ENCODE measurements around the gene CARMIL3.

CARMIL3 gene

DNA sequence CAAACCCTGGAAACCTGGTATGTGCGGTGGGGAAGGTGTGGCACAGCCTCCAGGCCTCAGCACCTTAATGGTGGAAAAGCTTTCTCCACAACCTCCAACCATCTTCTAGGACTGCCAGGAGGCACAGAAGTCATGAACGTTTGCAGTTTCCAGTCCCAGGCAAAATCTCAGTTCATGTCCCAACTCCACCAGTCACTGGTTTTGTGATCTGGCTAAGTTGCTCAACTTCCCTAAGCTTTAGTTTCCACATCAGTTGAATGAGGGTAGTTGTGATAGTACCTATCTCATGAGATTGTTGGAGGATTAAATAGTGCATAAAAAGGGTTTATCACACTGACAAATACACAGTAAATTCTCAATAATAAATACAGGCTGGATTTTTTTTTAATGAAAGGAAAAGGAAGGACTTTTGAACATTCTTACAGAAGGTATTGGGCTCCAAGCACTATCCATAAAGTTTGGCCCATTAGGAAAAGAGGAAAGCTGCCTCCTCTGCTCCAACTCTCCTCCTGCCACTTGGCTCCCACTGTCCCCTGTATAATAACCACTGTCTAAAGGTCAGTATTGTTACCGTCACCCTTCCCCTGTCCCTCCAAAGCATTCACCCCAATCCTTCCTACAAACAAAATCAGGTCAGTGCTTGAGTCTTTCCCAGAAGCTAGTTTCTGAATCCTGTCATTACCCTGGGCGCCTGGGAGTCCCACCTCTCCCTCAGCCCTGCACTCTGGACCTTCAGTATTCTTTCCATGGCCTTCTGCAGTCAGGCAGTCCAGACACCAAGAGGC is 48.6 kb downstream of the CARMIL3 start:
- Histone ChIP-seq H3K36me3 (replicated peaks; ENCODE audit: insufficient read depth, low read length) (no peaks in the 10 kb centered on the region), H3K79me2 (ENCODE audit: low read length) (no peaks in the 10 kb centered on the region), H4K20me1 (ENCODE audit: insufficient read depth, low read length) (no peaks in the 10 kb centered on the region), H3K27ac (ENCODE audit: low read length) (no peak overlapping the region), H3K4me1 (ENCODE audit: low read length) (no peaks in the 10 kb centered on the region), H3K9ac (ENCODE audit: low read length) (no peak overlapping the region), H3F3A (ENCODE audit: insufficient read depth, low read length) (no peaks in the 10 kb centered on the region), H3K9me3 (replicated peaks; ENCODE audit: insufficient read depth, low read length) (no peaks in the 10 kb centered on the region), H3K4me3 (ENCODE audit: low read length) (no peak overlapping the region), H3K9me2 (replicated peaks; ENCODE audit: insufficient read depth, low read length) (no peaks in the 10 kb centered on the region), H3K4me2 (ENCODE audit: low read depth, low read length) (no peak overlapping the region), H2AFZ (ENCODE audit: low read length) (no peak overlapping the region), H3K27me3 (replicated peaks; ENCODE audit: insufficient read depth, low read length) (no peaks in the 10 kb centered on the region)
- no peak for DNase-seq
- TF ChIP-seq EZH2phosphoT487 (IDR thresholded peaks at IDR 0.05; ENCODE audit: low read length) = no peak
- TF ChIP-seq EZH2 (optimal IDR thresholded peaks at IDR 0.05; ENCODE audit: low read depth, low read length) = no peak
- TF ChIP-seq, protein P1, sequence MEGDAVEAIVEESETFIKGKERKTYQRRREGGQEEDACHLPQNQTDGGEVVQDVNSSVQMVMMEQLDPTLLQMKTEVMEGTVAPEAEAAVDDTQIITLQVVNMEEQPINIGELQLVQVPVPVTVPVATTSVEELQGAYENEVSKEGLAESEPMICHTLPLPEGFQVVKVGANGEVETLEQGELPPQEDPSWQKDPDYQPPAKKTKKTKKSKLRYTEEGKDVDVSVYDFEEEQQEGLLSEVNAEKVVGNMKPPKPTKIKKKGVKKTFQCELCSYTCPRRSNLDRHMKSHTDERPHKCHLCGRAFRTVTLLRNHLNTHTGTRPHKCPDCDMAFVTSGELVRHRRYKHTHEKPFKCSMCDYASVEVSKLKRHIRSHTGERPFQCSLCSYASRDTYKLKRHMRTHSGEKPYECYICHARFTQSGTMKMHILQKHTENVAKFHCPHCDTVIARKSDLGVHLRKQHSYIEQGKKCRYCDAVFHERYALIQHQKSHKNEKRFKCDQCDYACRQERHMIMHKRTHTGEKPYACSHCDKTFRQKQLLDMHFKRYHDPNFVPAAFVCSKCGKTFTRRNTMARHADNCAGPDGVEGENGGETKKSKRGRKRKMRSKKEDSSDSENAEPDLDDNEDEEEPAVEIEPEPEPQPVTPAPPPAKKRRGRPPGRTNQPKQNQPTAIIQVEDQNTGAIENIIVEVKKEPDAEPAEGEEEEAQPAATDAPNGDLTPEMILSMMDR (IDR thresholded peaks at IDR 0.05; ENCODE audit: low read length) = no peak

DNA sequence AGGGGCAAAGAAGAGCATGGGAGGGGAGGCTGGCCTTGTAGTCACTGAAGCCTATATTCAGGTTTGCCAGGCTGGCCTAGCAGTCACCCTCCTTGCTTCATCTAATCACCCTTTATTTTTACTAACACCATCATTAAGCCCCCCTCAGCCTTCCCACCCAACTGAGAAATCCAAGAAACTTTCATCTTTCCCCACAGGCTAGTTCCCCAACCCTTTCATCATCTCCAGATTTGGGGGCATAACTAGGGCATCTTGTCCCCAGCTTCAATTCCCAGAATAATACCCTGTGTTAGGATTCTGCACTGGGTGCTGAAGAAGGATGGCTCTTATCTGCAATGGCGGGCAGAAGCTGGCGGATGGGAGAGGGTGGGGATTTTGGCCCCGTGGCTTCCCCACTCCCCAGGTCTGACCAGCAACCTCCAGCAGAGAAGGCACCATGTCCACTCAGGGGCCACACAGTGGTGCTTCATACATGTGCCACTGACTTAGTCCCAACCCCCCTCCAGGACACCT is 49.2 kb downstream of the CARMIL3 start:
- no peak overlapping the region for H2AFZ ChIP-seq (ENCODE audit: low read length)
- H4K20me1 ChIP-seq (ENCODE audit: insufficient read depth, low read length) = no peaks in the 10 kb centered on the region
- no peak overlapping the region for H3K4me3 ChIP-seq (ENCODE audit: low read length)
- H3K4me1 ChIP-seq (ENCODE audit: low read length) = no peaks in the 10 kb centered on the region
- no peak overlapping the region for H3K9ac ChIP-seq (ENCODE audit: low read length)
- H3F3A ChIP-seq (ENCODE audit: insufficient read depth, low read length) = no peaks in the 10 kb centered on the region
- no peaks in the 10 kb centered on the region for H3K9me2 ChIP-seq (replicated peaks; ENCODE audit: insufficient read depth, low read length)
- no peaks in the 10 kb centered on the region for H3K36me3 ChIP-seq (replicated peaks; ENCODE audit: insufficient read depth, low read length)
- TF ChIP-seq, protein P1 (IDR thresholded peaks at IDR 0.05; ENCODE audit: low read length) = no peak
- TF ChIP-seq EZH2 (optimal IDR thresholded peaks at IDR 0.05; ENCODE audit: low read depth, low read length) (no peak), EZH2phosphoT487 (IDR thresholded peaks at IDR 0.05; ENCODE audit: low read length) (no peak)
- DNase-seq = no peak
- no peaks in the 10 kb centered on the region for H3K79me2 ChIP-seq (ENCODE audit: low read length)
- H3K4me2 ChIP-seq (ENCODE audit: low read depth, low read length) = no peak overlapping the region
- H3K27me3 ChIP-seq (replicated peaks; ENCODE audit: insufficient read depth, low read length) = no peaks in the 10 kb centered on the region
- no peak overlapping the region for H3K27ac ChIP-seq (ENCODE audit: low read length)
- H3K9me3 ChIP-seq (replicated peaks; ENCODE audit: insufficient read depth, low read length) = no peaks in the 10 kb centered on the region

DNA sequence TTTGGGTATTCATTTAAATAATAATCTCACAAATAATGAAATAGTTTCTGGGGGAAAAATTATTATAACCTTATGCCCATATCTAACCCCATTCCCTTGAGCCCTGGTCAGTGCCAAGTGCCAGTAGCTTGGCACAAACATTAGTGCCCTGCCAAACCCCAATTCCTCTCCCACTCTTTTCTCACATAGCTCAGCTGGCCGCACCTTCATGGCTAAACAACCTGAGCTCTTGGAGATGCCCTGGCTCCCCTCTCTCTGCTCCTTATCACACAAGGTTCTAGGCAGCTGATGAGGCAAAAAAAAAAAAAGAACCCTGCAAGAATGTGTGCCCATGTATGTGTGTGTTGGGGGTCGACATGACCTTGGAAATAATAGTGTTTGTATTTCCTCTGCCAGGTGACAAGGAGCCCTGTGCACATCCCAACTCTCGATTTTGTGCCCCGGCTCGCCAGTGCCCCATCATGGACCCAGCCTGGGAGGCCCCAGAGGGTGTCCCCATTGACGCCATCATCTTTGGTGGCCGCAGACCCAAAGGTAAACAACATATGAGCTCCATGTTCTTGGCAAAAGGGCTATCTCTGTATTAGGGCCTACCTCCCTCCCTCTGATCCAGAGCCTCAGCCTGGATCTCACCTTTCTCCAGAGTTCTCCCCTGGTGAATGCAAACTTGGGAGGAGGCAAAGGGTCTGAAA is 50.7 kb downstream of the CARMIL3 start:
- TF ChIP-seq, protein P1 (IDR thresholded peaks at IDR 0.05; ENCODE audit: low read length) = no peak
- TF ChIP-seq EZH2 (optimal IDR thresholded peaks at IDR 0.05; ENCODE audit: low read depth, low read length) (no peak), EZH2phosphoT487 (IDR thresholded peaks at IDR 0.05; ENCODE audit: low read length) (no peak)

More for the DNA sequence above, 50.7 kb downstream of the CARMIL3 start:
- Histone ChIP-seq H3F3A (ENCODE audit: insufficient read depth, low read length) (no peaks in the 10 kb centered on the region), H3K4me3 (ENCODE audit: low read length) (no peak overlapping the region), H3K9me3 (replicated peaks; ENCODE audit: insufficient read depth, low read length) (no peaks in the 10 kb centered on the region), H4K20me1 (ENCODE audit: insufficient read depth, low read length) (no peaks in the 10 kb centered on the region), H3K9me2 (replicated peaks; ENCODE audit: insufficient read depth, low read length) (no peaks in the 10 kb centered on the region), H3K4me1 (ENCODE audit: low read length) (no peaks in the 10 kb centered on the region), H3K4me2 (ENCODE audit: low read depth, low read length) (no peak overlapping the region), H2AFZ (ENCODE audit: low read length) (no peak overlapping the region), H3K27ac (ENCODE audit: low read length) (no peak overlapping the region), H3K9ac (ENCODE audit: low read length) (no peak overlapping the region), H3K27me3 (replicated peaks; ENCODE audit: insufficient read depth, low read length) (no peaks in the 10 kb centered on the region), H3K36me3 (replicated peaks; ENCODE audit: insufficient read depth, low read length) (no peaks in the 10 kb centered on the region), H3K79me2 (ENCODE audit: low read length) (no peaks in the 10 kb centered on the region)
- DNase-seq = no peak
